A673 (cell line): ENCODE data around the gene PGC.

Experiments used
- EZH2 ChIP-seq: fragments of 200-600 bp; sonication (generic); IDR thresholded peaks from 2 replicates; pipeline ENCODE4 v1.6.1; 2017; ENCODE audit warnings: borderline replicate concordance, low read depth, mild to moderate bottlenecking, mixed read lengths, antibody characterized with exemption, low read length; ENCODE audit not compliant: poor library complexity, severe bottlenecking
- TF ChIP-seq, protein P1 (sequence below): fragments of 300-800, 200-600 bp; sonication (generic); conservative IDR thresholded peaks from 2 replicates; pipeline ENCODE4 v1.5.1; 2017; ENCODE audit warnings: low read depth, mild to moderate bottlenecking, antibody characterized with exemption, low read length, moderate library complexity, mixed read lengths

DNA sequence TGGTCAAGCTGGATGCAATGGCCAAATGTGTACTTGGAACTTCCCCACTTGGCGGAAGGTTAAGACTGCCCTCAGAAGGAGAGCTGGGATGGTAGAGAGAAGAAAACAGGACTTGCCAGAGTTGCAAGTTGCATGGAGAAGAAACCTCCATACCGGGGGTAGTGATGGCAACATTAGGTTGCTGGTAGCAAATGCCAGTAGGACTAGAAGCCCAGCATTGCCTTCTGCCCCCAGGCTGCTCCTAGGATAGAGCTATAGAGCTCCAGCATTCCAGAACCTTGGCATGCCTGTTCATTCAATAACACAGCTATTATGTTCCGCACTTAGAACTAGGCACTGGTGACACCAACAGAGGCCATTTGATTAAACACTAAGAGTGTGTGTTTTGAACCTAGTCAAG is 38.3 kb downstream of the PGC start:
- TF ChIP-seq, protein P1, sequence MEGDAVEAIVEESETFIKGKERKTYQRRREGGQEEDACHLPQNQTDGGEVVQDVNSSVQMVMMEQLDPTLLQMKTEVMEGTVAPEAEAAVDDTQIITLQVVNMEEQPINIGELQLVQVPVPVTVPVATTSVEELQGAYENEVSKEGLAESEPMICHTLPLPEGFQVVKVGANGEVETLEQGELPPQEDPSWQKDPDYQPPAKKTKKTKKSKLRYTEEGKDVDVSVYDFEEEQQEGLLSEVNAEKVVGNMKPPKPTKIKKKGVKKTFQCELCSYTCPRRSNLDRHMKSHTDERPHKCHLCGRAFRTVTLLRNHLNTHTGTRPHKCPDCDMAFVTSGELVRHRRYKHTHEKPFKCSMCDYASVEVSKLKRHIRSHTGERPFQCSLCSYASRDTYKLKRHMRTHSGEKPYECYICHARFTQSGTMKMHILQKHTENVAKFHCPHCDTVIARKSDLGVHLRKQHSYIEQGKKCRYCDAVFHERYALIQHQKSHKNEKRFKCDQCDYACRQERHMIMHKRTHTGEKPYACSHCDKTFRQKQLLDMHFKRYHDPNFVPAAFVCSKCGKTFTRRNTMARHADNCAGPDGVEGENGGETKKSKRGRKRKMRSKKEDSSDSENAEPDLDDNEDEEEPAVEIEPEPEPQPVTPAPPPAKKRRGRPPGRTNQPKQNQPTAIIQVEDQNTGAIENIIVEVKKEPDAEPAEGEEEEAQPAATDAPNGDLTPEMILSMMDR: no peak
- no peak for TF ChIP-seq EZH2
